HG03558 (cell line): ENCODE measurements around the gene TOPORS.
A peak's percentile ranks its signal among the peaks of the same experiment; 100 is the strongest.
"Not testable (repeated sequence)": the region's sequence is repeated elsewhere in the genome, so short reads cannot be mapped to it uniquely, and the experiment has no call there.

Experiments
- ATAC-seq: cut with Tn5 transposase; IDR thresholded peaks from one replicate; pipeline ENCODE4 v1.9.1; 2021; ENCODE audit warnings: moderate number of reproducible peaks; ENCODE audit not compliant: unreplicated experiment; ENCODE audit errors: extremely low read depth

TOPORS gene

DNA sequence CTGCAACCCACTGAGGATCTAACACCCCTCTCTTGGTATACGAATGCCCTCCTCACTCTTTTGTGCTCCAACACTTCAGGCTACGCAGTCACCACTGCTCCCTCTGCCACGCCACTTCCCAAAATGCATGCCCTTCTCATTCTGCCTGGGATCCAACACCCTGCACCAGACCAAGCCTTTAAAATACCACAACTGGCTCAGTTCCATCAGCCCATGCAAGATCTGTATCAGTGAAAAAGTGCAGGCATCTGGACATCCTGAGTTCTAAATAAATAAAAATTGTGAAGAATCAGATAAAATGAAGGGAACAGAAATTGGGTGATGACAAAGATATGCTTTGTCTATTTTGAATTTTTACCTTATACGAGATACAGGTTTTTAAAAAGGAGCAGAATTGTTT is 17.9 kb upstream of the TOPORS start:
- ATAC-seq = no peak

DNA sequence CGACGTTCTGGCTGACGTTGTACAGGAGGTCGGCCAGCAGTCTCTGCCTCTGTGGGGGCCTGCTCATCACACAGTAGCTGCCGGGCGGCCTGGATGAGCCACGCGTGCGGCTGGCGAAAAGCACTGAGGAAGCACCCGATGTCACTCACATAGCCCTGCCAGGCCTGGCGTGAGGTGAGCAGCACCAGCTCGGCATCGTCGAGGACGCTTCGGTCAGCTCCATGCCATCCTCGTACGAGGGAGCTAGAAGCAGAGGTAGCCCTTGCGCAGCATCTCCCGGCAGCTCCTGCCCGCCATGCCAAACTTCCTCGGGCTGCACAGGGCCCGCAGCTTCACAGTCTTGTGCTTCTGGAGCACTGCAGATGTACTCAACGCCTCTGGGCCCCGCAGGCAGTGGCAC is 14.4 kb upstream of the TOPORS start:
- ATAC-seq = no peak

DNA sequence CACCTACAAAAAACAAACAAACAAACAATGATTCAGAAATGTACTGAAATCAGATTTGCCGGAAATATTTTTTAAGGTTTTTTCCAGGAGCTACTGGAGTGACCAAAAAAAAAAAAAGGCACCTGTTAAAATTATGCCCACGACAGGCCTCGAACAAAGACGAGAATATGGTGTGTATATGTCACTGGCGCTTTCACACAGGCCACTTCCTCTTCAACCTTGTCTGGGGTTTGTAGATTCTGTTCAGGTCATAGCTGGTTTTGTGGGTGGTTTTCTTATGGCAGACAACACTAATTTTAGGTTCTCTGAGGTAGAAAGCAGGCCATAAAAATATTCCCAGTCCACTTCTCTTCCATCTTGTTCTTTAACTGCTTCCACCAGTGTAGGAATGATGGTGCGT is 13.6 kb upstream of the TOPORS start:
- ATAC-seq = no peak

DNA sequence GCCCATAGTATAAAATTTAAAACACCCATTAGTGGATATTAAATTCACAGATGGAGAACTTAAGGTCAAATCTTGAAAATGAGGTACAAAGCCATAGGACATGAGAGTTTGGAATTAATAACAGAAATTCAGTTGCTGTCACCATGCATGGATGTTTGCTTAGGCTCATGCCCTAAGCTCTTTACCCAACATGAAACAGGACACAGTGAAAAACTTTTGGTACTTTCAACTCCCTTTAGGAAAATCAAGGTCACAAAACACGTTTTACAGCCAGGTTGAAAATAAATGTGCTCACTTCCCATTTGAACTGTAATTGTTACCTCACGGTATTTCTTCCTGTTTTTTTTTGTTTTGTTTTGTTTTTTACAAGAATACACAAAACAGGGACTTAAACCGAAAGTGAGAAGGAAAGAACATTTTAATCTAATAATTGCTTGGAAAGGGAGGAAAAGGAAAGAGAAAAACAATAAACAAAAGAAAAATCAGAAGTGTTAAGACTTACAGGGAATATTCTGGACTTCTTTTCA is 6.1 kb upstream of the TOPORS start:
- no peak for ATAC-seq

DNA sequence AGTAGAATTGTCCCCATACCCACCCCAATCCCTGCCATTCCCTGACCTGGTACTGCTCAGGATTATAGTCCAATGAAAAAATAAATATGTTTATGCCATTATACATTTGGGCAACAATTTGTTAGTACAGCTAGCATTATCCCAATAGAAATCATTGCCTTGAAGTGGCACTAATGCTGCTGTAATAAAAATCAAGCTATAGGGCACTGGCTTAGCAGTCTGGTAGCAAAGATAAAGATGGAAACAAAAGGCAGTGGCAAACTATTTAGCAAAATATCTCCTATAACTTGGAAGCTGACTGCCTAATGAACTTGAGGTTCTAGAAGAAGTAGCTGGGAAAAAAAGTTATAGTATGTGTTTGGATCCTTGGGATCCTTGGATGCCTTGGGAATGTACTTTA is 2.2 kb upstream of the TOPORS start:
- no peak for ATAC-seq

DNA sequence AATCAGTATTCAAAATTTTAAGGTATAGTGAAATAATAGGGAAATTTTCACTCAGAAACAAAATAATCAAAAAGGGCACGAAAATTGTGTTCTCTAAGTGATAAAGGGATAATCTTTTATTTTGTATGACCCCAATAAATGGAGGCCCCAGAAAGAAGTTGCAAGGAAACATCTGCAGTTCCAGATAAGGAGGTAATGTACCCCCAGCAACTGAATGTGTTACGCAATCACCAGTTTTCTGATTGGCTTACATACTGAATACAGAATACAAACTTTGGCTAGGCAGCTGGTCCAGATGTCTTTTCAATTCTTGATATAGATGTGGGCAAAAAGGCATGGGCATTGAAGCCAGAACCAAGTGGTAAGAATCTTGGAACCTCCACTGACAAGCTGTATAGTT is 1.7 kb upstream of the TOPORS start:
- no peak for ATAC-seq

DNA sequence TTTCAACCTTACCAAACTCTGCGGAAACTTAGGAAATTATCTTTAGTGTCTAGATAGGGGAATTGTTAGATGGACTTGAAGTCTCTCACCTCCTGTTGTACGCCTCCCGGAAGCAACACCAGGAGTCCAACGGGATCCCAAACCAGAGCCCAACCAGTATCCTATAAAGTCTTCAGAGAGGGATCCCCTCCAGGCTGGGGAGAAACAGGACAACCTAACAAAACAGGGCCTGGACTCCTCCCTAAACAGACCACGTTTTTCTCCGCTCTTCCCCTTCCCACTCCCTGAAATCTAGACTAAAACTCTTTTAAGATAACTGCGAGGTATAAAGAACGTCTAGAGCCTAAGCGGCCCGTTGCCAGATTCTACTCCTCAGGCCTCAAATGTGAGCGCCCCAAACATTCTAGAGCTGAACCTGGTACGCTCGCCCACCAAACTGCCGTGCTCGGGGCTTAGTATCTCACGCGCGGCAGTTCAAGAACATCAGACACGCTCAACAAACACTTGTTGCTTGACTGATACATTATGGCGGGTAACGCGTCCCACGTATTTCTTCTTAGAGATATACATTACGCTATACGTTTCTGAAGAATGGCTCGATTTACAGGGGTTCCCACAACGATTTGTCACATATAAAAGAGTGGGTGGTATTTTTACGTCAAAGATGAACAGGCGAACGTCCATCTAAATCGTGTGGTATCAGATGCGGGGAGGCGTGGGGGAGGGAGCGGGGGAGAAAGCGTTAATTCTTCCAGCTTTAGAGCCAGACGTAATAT is 922 bp downstream of the TOPORS start:
- no peak for ATAC-seq

DNA sequence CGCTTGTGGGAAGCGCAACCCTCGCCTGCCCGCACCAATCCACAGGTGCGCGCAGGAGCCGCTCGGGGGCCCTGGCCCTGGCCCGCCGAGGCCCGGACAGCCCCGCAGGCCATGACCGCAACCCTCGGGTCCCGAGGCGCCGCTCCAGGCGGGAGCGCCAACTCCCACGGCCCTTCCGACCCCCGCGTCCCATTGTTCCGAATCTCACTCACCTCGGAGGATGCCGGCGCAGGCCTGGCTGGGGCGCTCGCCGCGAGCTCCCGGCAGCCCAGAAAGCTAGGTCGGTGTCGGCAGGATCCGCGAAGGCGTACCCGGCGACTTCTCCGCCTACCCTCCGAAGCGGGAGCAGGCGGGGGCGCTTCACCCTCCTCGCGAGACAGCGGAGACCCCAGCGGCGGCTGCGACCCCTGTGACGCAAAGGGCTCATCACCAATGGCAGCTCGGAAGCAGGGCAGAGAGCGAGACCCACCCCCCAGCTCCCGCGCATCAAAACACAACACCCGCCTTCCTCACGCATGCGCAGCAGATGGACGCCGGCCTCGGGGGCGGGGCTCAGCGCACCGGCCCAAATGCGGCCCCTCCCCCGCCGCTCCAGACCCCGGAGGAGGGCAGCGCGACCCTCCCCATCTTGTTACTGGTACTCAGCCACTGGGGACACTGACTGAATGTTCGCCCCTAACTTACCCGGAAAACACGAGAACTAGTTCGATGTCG is 1.7 kb downstream of the TOPORS start:
- peak; percentile 49 for ATAC-seq

DNA sequence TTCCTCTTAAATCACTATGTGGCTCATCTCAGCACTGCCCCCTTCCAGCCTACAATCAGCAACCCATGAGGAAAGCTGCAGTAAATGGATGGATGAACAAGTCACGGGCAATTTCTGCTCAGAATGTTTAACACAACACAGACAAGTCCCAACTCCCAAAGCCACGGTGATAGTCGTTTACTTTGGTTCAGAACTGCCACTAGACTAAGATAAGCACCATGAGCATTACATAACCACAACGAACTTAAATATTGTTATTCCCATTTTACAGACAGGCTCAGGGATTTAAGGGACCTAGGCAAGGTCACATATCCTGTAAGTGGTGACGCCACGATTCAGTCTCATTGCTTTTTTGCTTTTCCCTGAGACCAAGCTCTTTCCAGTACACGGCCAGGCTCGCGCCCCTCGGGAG is 2.2 kb downstream of the TOPORS start:
- no peak for ATAC-seq

DNA sequence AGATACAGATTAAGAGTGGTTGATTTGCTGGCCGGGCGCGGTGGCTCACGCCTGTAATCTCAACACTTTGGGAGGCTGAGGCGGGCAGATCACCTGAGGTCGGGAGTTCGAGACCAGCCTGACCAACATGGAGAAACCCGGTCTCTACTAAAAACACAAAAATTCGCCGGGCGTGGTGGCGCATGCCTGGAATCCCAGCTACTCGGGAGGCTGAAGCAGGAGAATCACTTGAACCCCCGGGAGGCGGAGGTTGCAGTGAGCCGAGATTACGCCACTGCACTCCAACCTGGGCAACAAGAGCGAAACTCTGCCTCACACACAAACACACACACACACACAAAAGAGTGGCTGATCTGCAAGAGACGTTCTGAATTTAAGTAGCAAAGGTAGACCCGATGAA is 4.2 kb downstream of the TOPORS start:
- ATAC-seq = not testable (repeated sequence)

DNA sequence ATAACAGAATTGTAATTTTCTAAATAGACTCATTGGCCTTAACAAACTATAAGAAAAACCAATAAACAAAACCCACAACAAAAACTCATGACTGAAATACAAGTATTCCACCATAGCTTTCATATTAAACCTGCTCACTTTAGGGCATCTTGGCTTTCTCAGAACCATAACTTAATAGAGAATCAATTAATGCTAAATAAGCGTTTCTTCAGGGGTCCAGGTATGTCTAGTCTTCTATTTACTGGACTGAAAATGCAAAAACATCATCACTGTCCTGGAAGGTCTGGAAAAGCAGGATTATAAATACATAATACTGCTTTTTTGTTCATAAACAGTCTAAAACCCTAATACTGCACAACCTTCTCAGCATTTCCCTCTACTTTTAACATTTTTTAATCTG is 6.5 kb downstream of the TOPORS start:
- no peak for ATAC-seq

DNA sequence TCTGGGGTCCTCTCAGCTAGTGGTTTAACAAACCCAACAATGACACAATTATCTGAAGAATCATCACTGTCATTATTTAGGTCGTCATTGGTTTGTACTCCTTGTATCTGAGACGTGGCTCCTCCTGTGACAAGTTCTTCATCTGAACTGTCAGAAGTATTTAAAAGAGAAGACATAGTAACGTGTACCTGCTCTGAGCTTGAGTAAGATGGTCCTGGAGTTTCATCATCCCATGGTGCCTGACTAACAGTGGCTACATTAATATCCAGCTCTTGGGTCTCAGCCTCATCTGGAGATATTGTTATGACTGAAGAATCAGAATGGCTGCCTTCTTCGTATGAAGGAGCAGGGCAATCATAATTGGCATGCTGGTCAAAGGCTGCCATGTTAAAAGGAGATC is 9.3 kb downstream of the TOPORS start:
- no peak for ATAC-seq

DNA sequence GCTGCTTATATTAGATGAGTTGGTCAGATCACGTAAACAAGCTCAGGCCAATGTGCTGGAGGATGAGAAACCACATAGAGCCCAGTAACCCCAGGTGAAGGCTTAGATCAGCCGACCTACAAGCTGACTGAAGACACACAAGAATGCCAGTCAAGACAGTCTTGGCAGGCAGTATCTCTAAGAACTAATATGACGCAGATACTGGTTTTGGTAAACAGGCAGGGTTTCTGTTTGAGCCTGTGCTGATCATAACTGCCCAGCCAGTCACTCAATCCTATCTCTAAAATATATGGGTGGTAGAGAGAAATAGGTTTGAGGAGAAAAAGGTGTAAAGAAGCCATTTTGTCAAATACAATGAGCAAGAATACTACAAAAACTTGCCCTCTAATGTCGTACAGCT is 18.6 kb downstream of the TOPORS start:
- ATAC-seq = no peak

DNA sequence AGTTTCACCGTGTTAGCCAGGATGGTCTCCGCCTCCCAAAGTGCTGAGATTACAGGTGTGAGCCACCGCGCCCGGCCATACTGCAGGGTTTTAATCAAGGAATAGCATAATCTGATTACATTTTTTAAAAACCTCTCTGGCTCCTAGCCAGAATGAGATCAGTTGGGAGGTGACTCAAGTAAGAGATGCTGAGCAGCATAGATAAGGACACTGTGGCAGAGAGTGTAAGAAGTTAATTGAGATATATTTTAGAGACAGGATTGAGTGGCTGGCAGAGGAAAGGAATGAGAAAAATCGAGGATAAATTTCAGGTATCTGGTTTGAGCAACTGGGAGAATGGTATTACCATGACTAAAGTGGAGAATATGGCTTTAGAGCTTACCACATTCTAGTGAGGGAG is 19.1 kb downstream of the TOPORS start:
- no peak for ATAC-seq

DNA sequence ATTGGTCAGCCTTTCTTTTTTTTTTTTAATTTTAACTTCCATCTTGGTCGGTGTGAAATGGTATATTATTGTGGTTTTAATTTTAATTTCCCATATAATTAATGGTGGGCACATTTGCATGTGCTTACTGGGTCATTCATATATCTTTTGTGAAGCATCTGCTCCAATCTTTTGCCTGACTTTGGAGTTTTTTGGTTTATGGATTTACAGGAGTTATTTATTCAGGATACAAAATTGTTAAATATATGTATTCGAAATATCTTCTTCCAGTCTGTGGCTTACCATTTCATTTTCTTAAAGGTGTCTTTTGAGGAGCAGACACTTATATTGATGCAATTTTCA is 25.7 kb downstream of the TOPORS start:
- no peak for ATAC-seq

DNA sequence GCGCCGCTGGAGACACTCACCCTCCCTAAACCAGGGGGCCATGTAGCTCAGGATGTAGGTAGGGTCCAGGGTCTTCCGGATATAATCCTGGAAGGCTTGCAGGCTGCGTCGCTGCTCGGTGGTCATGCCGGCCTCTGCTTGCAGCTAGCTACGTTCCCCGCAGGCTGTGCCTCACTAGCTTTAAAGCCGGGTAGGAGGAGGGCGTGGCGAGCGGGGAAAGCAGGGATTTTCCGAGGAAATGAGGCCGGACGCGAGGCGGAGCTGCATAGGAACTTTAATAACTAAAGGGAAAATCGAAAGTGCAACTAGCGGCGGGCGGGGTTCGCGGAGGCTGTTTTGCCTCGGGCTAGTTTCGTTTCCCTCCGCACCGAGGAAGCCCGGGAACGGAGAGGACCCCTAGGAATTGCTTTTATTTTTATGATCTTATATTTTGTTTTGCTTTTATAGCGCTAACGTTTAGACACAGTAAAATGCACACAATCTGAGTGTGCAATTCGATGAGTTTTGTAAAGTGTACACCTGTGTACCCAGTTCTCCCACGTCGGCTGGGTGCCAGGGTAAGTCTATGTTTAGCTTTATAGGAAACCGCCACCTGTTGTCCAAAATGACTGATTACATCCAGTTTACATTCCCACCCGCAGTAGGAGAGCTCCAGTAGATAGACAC is 26.2 kb downstream of the TOPORS start, which contains the start of gene RIGI:
Gene RIGI, minus strand, starts transcription at position 156 of the 666 bp plus-strand sequence. Its CDS starts 30 bp downstream, at position 126.
- peak; percentile 54 for ATAC-seq

DNA sequence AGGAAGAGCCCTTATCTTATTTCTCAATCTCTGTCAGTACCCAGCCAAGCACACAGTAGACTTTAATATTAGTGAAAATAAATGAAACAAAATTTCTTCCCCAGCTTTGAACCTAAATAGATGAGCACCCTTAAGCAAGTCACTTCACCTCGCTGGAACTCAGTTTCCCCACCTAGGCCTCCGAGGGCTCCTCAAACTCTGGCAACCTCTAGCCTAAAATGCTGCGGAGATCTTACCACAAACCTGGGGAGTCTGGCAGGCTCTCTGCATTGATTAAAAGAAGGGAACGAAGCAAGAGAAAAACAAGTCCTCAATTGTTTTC is 26.7 kb downstream of the TOPORS start:
- ATAC-seq = no peak

DNA sequence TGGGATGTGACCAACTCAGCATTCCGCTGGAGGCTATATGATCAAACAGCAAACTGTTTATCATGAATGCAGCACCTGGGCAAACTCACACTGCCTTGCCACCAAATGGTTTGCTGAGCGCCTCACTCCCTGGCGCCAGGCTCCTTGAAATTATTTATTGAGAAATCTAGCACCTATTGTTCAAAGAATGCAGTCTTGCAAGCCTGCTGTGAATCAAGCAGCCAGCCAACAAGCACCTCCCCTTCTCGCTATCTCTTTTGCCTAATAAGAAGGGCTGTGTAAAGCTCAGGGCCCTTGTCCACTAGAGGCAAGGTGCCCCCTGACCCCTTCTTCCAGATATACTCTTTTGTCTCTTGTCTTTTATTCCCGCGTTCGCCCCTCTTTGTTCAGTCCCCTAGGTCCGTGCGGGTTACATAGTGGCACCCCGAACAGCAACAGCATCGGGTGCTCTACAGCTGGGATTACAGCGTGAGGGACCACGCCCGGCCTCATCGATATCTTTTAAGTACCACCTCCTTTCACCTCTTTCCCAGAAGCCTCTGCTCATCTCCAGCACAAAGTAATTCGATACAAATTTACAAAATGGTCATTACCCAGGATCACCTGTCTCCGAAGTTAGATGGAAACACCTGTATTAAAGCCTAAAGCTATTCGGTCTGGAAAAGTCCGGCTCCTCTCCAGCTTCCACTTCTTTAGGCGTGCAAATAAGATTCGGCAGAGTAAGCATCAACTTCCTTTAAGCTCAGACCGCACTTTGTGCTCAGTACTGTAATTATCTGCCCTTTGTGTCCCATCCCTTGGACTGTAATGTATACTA is 27.3 kb downstream of the TOPORS start:
- peak; percentile 15 for ATAC-seq

DNA sequence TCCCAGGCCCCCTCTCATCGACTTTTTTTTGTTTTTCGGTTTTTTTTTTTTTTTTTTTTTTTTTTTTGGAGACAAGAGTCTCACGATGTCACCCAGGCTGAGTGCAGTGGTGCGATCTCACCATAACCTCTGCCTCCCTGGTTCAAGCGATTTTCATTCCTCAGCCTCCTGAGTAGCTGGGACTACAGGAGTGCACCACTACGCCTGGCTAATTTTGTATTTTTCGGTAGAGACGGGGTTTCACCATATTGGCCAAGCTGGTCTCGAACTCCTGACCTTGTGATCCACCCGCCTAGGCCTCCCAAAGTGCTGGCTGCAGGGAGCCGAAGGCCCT is 27.9 kb downstream of the TOPORS start:
- not testable (repeated sequence) for ATAC-seq

DNA sequence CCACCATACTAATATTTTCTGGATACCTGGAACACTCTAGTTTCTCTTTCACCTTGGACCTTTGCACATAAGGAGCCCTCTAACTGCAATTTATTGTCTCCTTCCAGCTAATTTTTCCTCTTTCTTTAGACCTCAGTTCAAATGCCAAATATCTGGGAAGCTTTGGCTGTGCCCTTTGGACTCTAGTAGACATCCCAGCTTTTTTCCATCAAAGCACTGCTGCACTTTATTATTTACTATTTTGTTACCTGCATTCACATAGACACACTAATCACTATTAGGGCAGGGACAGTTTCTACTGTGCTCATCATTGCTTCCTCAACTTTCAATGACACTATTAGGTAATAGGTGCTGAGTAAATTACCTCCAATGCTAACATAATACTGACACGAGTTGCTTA is 28.5 kb downstream of the TOPORS start:
- ATAC-seq = no peak

DNA sequence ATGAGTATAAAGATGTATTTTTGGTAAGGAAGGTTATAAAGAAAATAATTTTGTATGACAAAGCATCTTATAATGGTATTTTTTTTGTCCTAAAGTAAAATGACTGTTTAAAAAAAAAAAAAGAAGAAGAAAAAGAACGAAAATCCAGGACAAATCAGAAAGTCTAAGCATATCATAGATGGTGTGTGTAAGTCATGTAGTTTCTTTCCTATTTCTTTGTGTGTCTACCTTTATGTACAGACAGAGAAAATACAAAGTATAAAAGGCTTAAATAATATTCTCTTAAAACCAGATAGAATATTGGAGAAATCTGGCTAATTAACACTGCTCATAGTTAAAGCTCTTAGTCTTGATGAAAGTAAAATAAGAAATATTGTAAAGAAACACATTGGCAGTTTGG is 34.1 kb downstream of the TOPORS start:
- no peak for ATAC-seq
